ENCODE results near the gene EVI5L. TPM values are rescaled to one million over a fixed set of nuclear protein-coding genes. Genes with fewer than 3 reads are reported as not detected.
"Not testable (repeated sequence)": the region's sequence is repeated elsewhere in the genome, so short reads cannot be mapped to it uniquely, and the experiment has no call there.

The EVI5L gene
- total and polyA plus RNA-seq, 2 donors (not counting 1 experiment from before 2014, with no cell fraction given), result 10.4 to 16.5 TPM

DNA sequence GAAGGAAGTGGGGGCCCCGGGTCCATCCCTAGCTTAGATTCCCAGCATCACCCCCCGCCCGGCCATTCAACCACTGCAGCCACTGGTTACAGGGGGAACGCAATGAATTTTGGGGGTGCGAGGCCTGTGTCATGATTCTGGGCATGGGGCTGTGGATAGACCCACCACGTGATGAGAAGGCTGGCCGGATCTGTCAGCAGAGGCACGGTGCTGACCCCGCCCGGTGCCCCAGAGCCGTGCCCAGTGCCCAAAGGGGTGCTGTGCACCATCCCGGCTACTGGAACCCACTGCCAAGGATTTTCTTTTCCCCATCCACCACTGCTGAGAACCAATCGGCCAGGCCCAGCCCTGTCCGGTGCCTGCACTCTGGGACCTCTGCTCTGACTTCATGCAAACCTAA, 39.6 kb upstream of the EVI5L start:
- Histone ChIP-seq H3K27me3 (ENCODE audit: control insufficient read depth, insufficient read depth, low read length) (peaks cover 3% of the 10 kb centered on the region), H3K4me2 (ENCODE audit: extremely low read depth, insufficient read depth, low read length) (no peak overlapping the region), H2AFZ (ENCODE audit: low read length) (no peak overlapping the region), H3K9me3 (ENCODE audit: control insufficient read depth, insufficient read depth, low read depth, low read length) (no peaks in the 10 kb centered on the region), H3K27ac (ENCODE audit: insufficient read depth, low read length) (no peak overlapping the region), H3K9ac (ENCODE audit: insufficient read depth, low read length) (no peak overlapping the region), H3K36me3 (ENCODE audit: control insufficient read depth, insufficient read depth, low read length) (no peaks in the 10 kb centered on the region), H3K4me3 (replicated peaks in 1 of 4; ENCODE audit: control extremely low read depth in 1 of 4, insufficient read depth in 1 of 4, low read depth in 3 of 4, low read length in 4 of 4) (no peak overlapping the region), H4K20me1 (ENCODE audit: control insufficient read depth, extremely low read depth, insufficient read depth, low read length) (no peaks in the 10 kb centered on the region), H3K79me2 (ENCODE audit: control insufficient read depth, insufficient read depth, low read length) (no peaks in the 10 kb centered on the region), H3K4me1 (ENCODE audit: control insufficient read depth, extremely low read depth, insufficient read depth, low read length) (no peaks in the 10 kb centered on the region)
- DNase-seq (ENCODE audit: low read depth in 2 of 2), result no peak
- TF ChIP-seq, protein P1, sequence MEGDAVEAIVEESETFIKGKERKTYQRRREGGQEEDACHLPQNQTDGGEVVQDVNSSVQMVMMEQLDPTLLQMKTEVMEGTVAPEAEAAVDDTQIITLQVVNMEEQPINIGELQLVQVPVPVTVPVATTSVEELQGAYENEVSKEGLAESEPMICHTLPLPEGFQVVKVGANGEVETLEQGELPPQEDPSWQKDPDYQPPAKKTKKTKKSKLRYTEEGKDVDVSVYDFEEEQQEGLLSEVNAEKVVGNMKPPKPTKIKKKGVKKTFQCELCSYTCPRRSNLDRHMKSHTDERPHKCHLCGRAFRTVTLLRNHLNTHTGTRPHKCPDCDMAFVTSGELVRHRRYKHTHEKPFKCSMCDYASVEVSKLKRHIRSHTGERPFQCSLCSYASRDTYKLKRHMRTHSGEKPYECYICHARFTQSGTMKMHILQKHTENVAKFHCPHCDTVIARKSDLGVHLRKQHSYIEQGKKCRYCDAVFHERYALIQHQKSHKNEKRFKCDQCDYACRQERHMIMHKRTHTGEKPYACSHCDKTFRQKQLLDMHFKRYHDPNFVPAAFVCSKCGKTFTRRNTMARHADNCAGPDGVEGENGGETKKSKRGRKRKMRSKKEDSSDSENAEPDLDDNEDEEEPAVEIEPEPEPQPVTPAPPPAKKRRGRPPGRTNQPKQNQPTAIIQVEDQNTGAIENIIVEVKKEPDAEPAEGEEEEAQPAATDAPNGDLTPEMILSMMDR (conservative IDR thresholded peaks at IDR 0.05 in 1 of 2, IDR thresholded peaks at IDR 0.05 in 1 of 2; ENCODE audit: low read depth in 1 of 2, low read length in 2 of 2), result no peak
- TF ChIP-seq EZH2 (IDR thresholded peaks at IDR 0.05; ENCODE audit: low read length, missing control alignments), result no peak

DNA sequence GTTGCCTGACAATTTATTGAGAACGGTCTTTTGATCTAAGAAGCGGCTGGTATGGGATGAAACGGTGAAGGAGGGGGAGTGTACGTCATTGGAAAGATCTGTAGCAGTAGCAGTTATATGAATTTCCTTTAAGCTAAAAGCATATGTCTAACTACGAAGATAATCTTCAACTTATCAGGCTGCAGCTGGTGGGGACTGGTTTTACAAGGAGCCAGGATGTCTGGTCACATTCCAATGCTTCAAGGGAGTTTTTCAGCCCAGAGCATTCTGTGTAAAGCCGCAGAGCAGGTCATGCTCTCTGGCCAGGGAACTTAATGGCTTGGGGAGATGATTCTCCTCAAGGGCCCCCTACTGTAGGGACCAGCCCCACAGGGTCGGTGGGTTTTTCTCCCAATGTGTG, 37.7 kb upstream of the EVI5L start:
- no peak for DNase-seq (ENCODE audit: low read depth in 2 of 2)
- Histone ChIP-seq H3K79me2 (ENCODE audit: control insufficient read depth, insufficient read depth, low read length) (no peaks in the 10 kb centered on the region), H3K27me3 (ENCODE audit: control insufficient read depth, insufficient read depth, low read length) (peaks cover 3% of the 10 kb centered on the region), H3K27ac (ENCODE audit: insufficient read depth, low read length) (no peak overlapping the region), H2AFZ (ENCODE audit: low read length) (no peak overlapping the region), H3K9ac (ENCODE audit: insufficient read depth, low read length) (no peak overlapping the region), H3K9me3 (ENCODE audit: control insufficient read depth, insufficient read depth, low read depth, low read length) (no peaks in the 10 kb centered on the region), H3K4me2 (ENCODE audit: extremely low read depth, insufficient read depth, low read length) (no peak overlapping the region), H3K4me1 (ENCODE audit: control insufficient read depth, extremely low read depth, insufficient read depth, low read length) (no peaks in the 10 kb centered on the region), H3K4me3 (replicated peaks in 1 of 4; ENCODE audit: control extremely low read depth in 1 of 4, insufficient read depth in 1 of 4, low read depth in 3 of 4, low read length in 4 of 4) (no peak overlapping the region), H4K20me1 (ENCODE audit: control insufficient read depth, extremely low read depth, insufficient read depth, low read length) (no peaks in the 10 kb centered on the region), H3K36me3 (ENCODE audit: control insufficient read depth, insufficient read depth, low read length) (no peaks in the 10 kb centered on the region)
- TF ChIP-seq EZH2 (IDR thresholded peaks at IDR 0.05; ENCODE audit: low read length, missing control alignments), result no peak
- TF ChIP-seq, protein P1 (conservative IDR thresholded peaks at IDR 0.05 in 1 of 2, IDR thresholded peaks at IDR 0.05 in 1 of 2; ENCODE audit: low read depth in 1 of 2, low read length in 2 of 2), result no peak

DNA sequence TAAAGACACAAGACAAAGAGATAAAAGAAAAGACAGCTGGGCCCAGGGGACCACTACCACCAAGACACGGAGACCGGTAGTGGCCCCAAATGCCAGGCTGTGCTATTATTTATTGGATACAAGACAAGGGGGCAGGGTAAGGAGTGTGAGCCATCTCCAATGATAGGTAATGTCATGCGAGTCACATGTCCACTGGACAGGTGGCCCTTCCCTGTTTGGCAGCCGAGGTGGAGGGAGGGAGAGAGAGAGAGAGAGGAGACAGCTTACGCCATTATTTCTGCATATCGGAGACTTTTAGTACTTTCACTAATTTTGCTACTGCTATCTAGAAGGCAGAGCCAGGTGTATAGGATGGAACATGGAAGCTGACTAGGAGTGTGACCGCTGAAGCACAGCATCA, 37.3 kb upstream of the EVI5L start:
- H2AFZ ChIP-seq (ENCODE audit: low read length); H3K9me3 ChIP-seq (ENCODE audit: control insufficient read depth, insufficient read depth, low read depth, low read length); H4K20me1 ChIP-seq (ENCODE audit: control insufficient read depth, extremely low read depth, insufficient read depth, low read length); H3K9ac ChIP-seq (ENCODE audit: insufficient read depth, low read length); H3K4me3 ChIP-seq (replicated peaks in 1 of 4; ENCODE audit: control extremely low read depth in 1 of 4, insufficient read depth in 1 of 4, low read depth in 3 of 4, low read length in 4 of 4); H3K27me3 ChIP-seq (ENCODE audit: control insufficient read depth, insufficient read depth, low read length); H3K27ac ChIP-seq (ENCODE audit: insufficient read depth, low read length); H3K4me1 ChIP-seq (ENCODE audit: control insufficient read depth, extremely low read depth, insufficient read depth, low read length); H3K36me3 ChIP-seq (ENCODE audit: control insufficient read depth, insufficient read depth, low read length); H3K79me2 ChIP-seq (ENCODE audit: control insufficient read depth, insufficient read depth, low read length); H3K4me2 ChIP-seq (ENCODE audit: extremely low read depth, insufficient read depth, low read length); DNase-seq (ENCODE audit: low read depth in 2 of 2): not testable (repeated sequence)
